GM12878 (cell line): Measurements from ENCODE around the gene ATP1A3. TPM values are rescaled to one million over a fixed set of nuclear protein-coding genes. Genes with fewer than 3 reads are reported as not detected.

ENCODE experiments used
- ATAC-seq: fragments of 200-7000 bp; cut with Tn5 transposase; 3 replicates; pipeline ENCODE4 v1.9.1; 2020; ENCODE audit warnings: mild to moderate bottlenecking, moderate library complexity
- BruUV-seq: library from RNA; stranded (reverse); fragments of 400-500 nt; replicated peaks from 2 replicates; lab custom pipeline; 2021; lab: Mats Ljungman, UMichigan
- CTCF ChIA-PET: fragments of 300-600 bp; sonication (Branson Sonifier 250); formaldehyde crosslinking; extraction: SDS; loops from one replicate; lab custom pipeline; 2021; ENCODE audit warnings: inconsistent platforms; lab: Yijun Ruan, JAX
- POLR2A ChIA-PET: fragments of 350-600 bp; formaldehyde crosslinking; extraction: SDS; loops from one replicate; lab custom pipeline; 2021; ENCODE audit warnings: inconsistent platforms; lab: Charles Lee
- RAD21 ChIA-PET: fragments of 300-600 bp; sonication (Branson Sonifier 250); formaldehyde crosslinking; loops from one replicate; lab custom pipeline; 2023; ENCODE audit warnings: antibody characterized with exemption; ENCODE audit not compliant: unreplicated experiment; lab: Charles Lee
- SMC1A ChIA-PET: fragments of 300-600 bp; sonication (Branson Sonifier 250); formaldehyde crosslinking; loops from one replicate; lab custom pipeline; 2023; ENCODE audit not compliant: unreplicated experiment, uncharacterized antibody; lab: Charles Lee
- DNase-seq: peaks from one replicate; pipeline ENCODE4 v3.0.0-alpha.2; 2011; ENCODE audit warnings: low read depth, low spot score
- FAIRE-seq: peaks from 3 replicates; lab custom pipeline; 2011; peaks lifted over from hg19 to GRCh38; lab: Jason Lieb, UNC
- H2AFZ ChIP-seq: 2 replicates; pipeline ENCODE4 v1.6.0; 2011; ENCODE audit warnings: low read depth, low read length, control low read depth; ENCODE audit not compliant: control insufficient read depth
- H3K27ac ChIP-seq: 2 replicates; pipeline ENCODE4 v1.5.1; 2011; ENCODE audit warnings: control low read depth; ENCODE audit not compliant: control insufficient read depth, insufficient read depth
- H3K27me3 ChIP-seq, 2 experiments: replicated peaks in 1 of 2; 2 replicates each; pipeline versions ENCODE4 v1.6.0 to v1.6.1; 2011; ENCODE audit warnings: low read length in 1 of 2; ENCODE audit not compliant: control insufficient read depth in 2 of 2, insufficient read depth in 2 of 2
- H3K36me3 ChIP-seq, 2 experiments: 2 replicates each; pipeline ENCODE4 v1.5.1; 2011; ENCODE audit warnings: low read length in 1 of 2; ENCODE audit not compliant: control insufficient read depth in 2 of 2, insufficient read depth in 2 of 2
- H3K4me1 ChIP-seq: 2 replicates; pipeline ENCODE4 v1.6.1; 2011; ENCODE audit warnings: mild to moderate bottlenecking, low read length, moderate library complexity, mixed read lengths; ENCODE audit not compliant: control insufficient read depth, insufficient read depth
- H3K4me2 ChIP-seq: 2 replicates; pipeline ENCODE4 v1.6.0; 2011; ENCODE audit warnings: control low read depth; ENCODE audit not compliant: control insufficient read depth, insufficient read depth
- H3K4me3 ChIP-seq: fragments of 200-600 bp; sonication (generic); 2 replicates; pipeline ENCODE4 v1.5.1; 2016
- H3K79me2 ChIP-seq: 2 replicates; pipeline ENCODE4 v1.6.0; 2011; ENCODE audit warnings: low read length; ENCODE audit not compliant: control insufficient read depth, insufficient read depth
- H3K9ac ChIP-seq: 2 replicates; pipeline ENCODE4 v1.8.0; 2011; ENCODE audit warnings: low read length, control low read depth, mixed read lengths; ENCODE audit not compliant: control insufficient read depth, insufficient read depth
- H3K9me3 ChIP-seq: replicated peaks from 3 replicates; pipeline ENCODE4 v1.5.1; 2011; ENCODE audit warnings: mild to moderate bottlenecking, low read length; ENCODE audit not compliant: control insufficient read depth, insufficient read depth
- H4K20me1 ChIP-seq: 2 replicates; pipeline ENCODE4 v1.6.0; 2011; ENCODE audit not compliant: control insufficient read depth, insufficient read depth
- CHD4 ChIP-seq: fragments of 200-600 bp; sonication (generic); IDR thresholded peaks from 2 replicates; pipeline ENCODE4 v1.6.1; 2016; ENCODE audit warnings: mild to moderate bottlenecking
- E2F8 ChIP-seq: fragments of 450-650 bp; IDR thresholded peaks from 2 replicates; pipeline ENCODE4 v1.6.1; 2018; ENCODE audit warnings: mild to moderate bottlenecking, low read depth, moderate library complexity; ENCODE audit not compliant: partially characterized antibody
- ESRRA ChIP-seq: IDR thresholded peaks from 2 replicates; pipeline ENCODE4 v1.6.1; 2012; ENCODE audit warnings: mild to moderate bottlenecking, low read length, improper control_type of control experiment
- ETV6 ChIP-seq, 2 experiments: fragments of 450-650 bp in 1 of 2; IDR thresholded peaks in 1 of 2; conservative IDR thresholded peaks in 1 of 2; 2 replicates each; pipeline ENCODE4 v1.6.1; 2014; ENCODE audit warnings: antibody characterized with exemption in 1 of 2, borderline replicate concordance in 1 of 2, low read depth in 1 of 2, mild to moderate bottlenecking in 1 of 2, moderate library complexity in 1 of 2
- MTA3 ChIP-seq: IDR thresholded peaks from 2 replicates; pipeline ENCODE4 v1.6.1; 2012; ENCODE audit warnings: low read length, inconsistent platforms, borderline replicate concordance
- NKRF ChIP-seq: fragments of 450-650 bp; conservative IDR thresholded peaks from 2 replicates; pipeline ENCODE4 v1.6.1; 2017; ENCODE audit warnings: mild to moderate bottlenecking, moderate library complexity
- NRF1 ChIP-seq: conservative IDR thresholded peaks from 2 replicates; pipeline ENCODE4 v1.6.1; 2011; ENCODE audit warnings: mild to moderate bottlenecking, low read depth, low read length, improper control_type of control experiment
- WGBS: methylation state at CpG from one replicate; pipeline ENCODE4 v1.1.6; 2016; ENCODE audit warnings: low lambda C conversion rate; ENCODE audit not compliant: insufficient replicate concordance, insufficient coverage; ENCODE audit errors: missing lambda C conversion rate; 5-methylcytosine and 5-hydroxymethylcytosine counted together
- in situ Hi-C: fragments of 300-500 bp; cut with MboI; formaldehyde crosslinking; loops from 9 replicates; pipeline ENCODE4 v1.14.3; 2018; ENCODE audit warnings: mixed read lengths
- intact Hi-C: fragments of 100-400 bp; cut with micrococcal nuclease; formaldehyde crosslinking; loops from one replicate; pipeline ENCODE4 v1.14.2; 2022; ENCODE audit not compliant: unreplicated experiment
- polyA plus RNA-seq, 11 experiments: library from polyadenylated mRNA; depleted of rRNA in 4 of 11; unstranded in 6 of 11; stranded (reverse) in 5 of 11; fragments of >200 nt; fragmentation: Nextera tagmentation in 4 of 11; fragmentation: Illumina TruSeq in 1 of 11; extraction: Ambion mirVana in 4 of 11; extraction: Trizol in 1 of 11; gene quantifications; 1 replicate in 1 of 11; 2 replicates in 10 of 11; pipeline versions ENCODE4 v1.2.1 to v1.2.3, GENCODE V29; 2011 to 2016; ENCODE audit warnings: inconsistent platforms in 2 of 11, missing spikeins in 2 of 11, low read depth in 1 of 11
- total RNA-seq, 4 experiments: library from RNA; depleted of rRNA in 3 of 4; stranded (reverse); fragments of >200 nt in 3 of 4; fragmentation: Illumina TruSeq in 1 of 4; extraction: Trizol in 1 of 4; gene quantifications; 2 replicates each; pipeline versions ENCODE4 v1.2.1 to v1.2.3, GENCODE V29; 2013 to 2021

The ATP1A3 gene
- total and polyA plus RNA-seq, 10 of the 15 experiments (the other 5 are each of a cell fraction or from before 2014, with no cell fraction given), result 0.17 to 0.86 (median 0.32) TPM; not detected in 2

GRCh38 chr19:41999878-42000208 lies 5.8 kb upstream of the ATP1A3 start:
- CTCF ChIA-PET, result interaction anchor here (1.2 to 1.6 kb wide), 2 partner anchors 21 to 35 kb away, joined by 3 to 10 read pairs; no protein-coding TSS in a partner anchor
- Histone ChIP-seq H3K4me3 (no peak overlapping the region), H3K27me3 (peaks cover 3 to 21% of the 10 kb centered on the region in 2 experiments; a peak in 2 of 4 replicates), H2AFZ (no peak overlapping the region), H3K9ac (no peak overlapping the region), H3K27ac (no peak overlapping the region), H3K4me1 (no peaks in the 10 kb centered on the region), H3K36me3 (no peaks in the 10 kb centered on the region), H4K20me1 (no peaks in the 10 kb centered on the region), H3K79me2 (no peaks in the 10 kb centered on the region), H3K9me3 (no peaks in the 10 kb centered on the region), H3K4me2 (no peak overlapping the region)
- SMC1A ChIA-PET, result no interaction called here
- no TSS peak for BruUV-seq
- RAD21 ChIA-PET, result no interaction called here
- in situ Hi-C loops (no loop called here), intact Hi-C loops (no loop called here)
- TF ChIP-seq E2F8 (no peak), MTA3 (no peak)
- FAIRE-seq (no peak), ATAC-seq (no peak), DNase-seq (no peak)
- POLR2A ChIA-PET, result no interaction called here
- WGBS, result 10% methylated on average over 7 of the region's 7 CpGs

- Histone ChIP-seq H3K9me3 (no peaks in the 10 kb centered on the region), H3K4me3 (no peak overlapping the region)
- TF ChIP-seq CHD4 (no peak), ESRRA (no peak), ETV6 (conservative IDR thresholded peaks at IDR 0.05 in 1 of 2, IDR thresholded peaks at IDR 0.05 in 1 of 2; ENCODE audit: borderline replicate concordance in 1 of 2, low read depth in 1 of 2) (no peak), NKRF (no peak), NRF1 (no peak)
- TF ChIP-seq, all 136 proteins: peak for 0
- 34% methylated on average over 12 of the region's 55 CpGs for WGBS
- DNase-seq (no peak), FAIRE-seq (no peak), ATAC-seq (no peak)
- in situ Hi-C loops (no loop called here), intact Hi-C loops (no loop called here)
- no peak overlapping the region for H3K4me2 ChIP-seq
- H3K27ac ChIP-seq, result no peak overlapping the region
- no peak overlapping the region for H2AFZ ChIP-seq
- no peaks in the 10 kb centered on the region; the same call in 1 of the 2 replicates for H3K4me1 ChIP-seq
- H3K9ac ChIP-seq, result no peak overlapping the region
- no peaks in the 10 kb centered on the region for H4K20me1 ChIP-seq
- H3K79me2 ChIP-seq, result no peaks in the 10 kb centered on the region
- RAD21 ChIA-PET, result no interaction called here
- POLR2A ChIA-PET, result no interaction called here
- H3K36me3 ChIP-seq, result no peaks in the 10 kb centered on the region
- SMC1A ChIA-PET, result no interaction called here
- CTCF ChIA-PET, result interaction anchor here (1.2 to 1.6 kb wide), 2 partner anchors 21 to 35 kb away, joined by 3 to 10 read pairs; no protein-coding TSS in a partner anchor
- H3K27me3 ChIP-seq, result peaks cover 3 to 21% of the 10 kb centered on the region in 2 experiments; a peak in 2 of 4 replicates
- BruUV-seq, result no TSS peak
Measured at GRCh38 chr19:41999071-41999877, 5.2 kb upstream of the ATP1A3 start.
